Measurements from ENCODE around the gene CNTNAP2. TPM values are rescaled to one million over a fixed set of nuclear protein-coding genes. Genes with fewer than 3 reads are reported as not detected.

Gene CNTNAP2
- total RNA-seq, 2 experiments from 2014 or later, result not detected

GRCh38 chr7:147833970-147834369 is 1717.4 kb downstream of the CNTNAP2 start:
- Mint-ChIP-seq H3K27me3 (no peaks in the 10 kb centered on the region), H3K4me1 (no peaks in the 10 kb centered on the region), H3K9me3 (peaks cover 15% of the 10 kb centered on the region), H3K27ac (no peak overlapping the region), H3K4me3 (no peak overlapping the region), H3K36me3 (no peaks in the 10 kb centered on the region)
- POLR2A ChIA-PET, result no interaction called here
- no peak for ATAC-seq (ENCODE audit: low read depth)
- DNase-seq, result no peak

GRCh38 chr7:147852833-147853232 is 1736.2 kb downstream of the CNTNAP2 start:
- Mint-ChIP-seq H3K36me3 (no peaks in the 10 kb centered on the region), H3K4me1 (no peaks in the 10 kb centered on the region)

GRCh38 chr7:147857152-147858140 is 1740.8 kb downstream of the CNTNAP2 start:
- H3K4me3 Mint-ChIP-seq, result no peak overlapping the region
- no peak overlapping the region for H3K27ac Mint-ChIP-seq
- no peaks in the 10 kb centered on the region for H3K27me3 Mint-ChIP-seq
- H3K4me1 Mint-ChIP-seq, result no peaks in the 10 kb centered on the region
- POLR2A ChIA-PET, result no interaction called here
- no peaks in the 10 kb centered on the region for H3K36me3 Mint-ChIP-seq
- peaks cover 3% of the 10 kb centered on the region for H3K9me3 Mint-ChIP-seq
- ATAC-seq (ENCODE audit: low read depth), result no peak
- DNase-seq, result no peak

More at GRCh38 chr7:147852833-147853232, 1736.2 kb downstream of the CNTNAP2 start:
- Mint-ChIP-seq H3K27me3 (no peaks in the 10 kb centered on the region), H3K27ac (no peak overlapping the region), H3K4me3 (no peak overlapping the region), H3K9me3 (peaks cover 2% of the 10 kb centered on the region)
- no peak for DNase-seq
- no peak for ATAC-seq (ENCODE audit: low read depth)
- POLR2A ChIA-PET, result no interaction called here

GRCh38 chr7:147858421-147858820 is 1741.8 kb downstream of the CNTNAP2 start:
- Mint-ChIP-seq H3K27ac (no peak overlapping the region), H3K27me3 (no peaks in the 10 kb centered on the region), H3K36me3 (no peaks in the 10 kb centered on the region), H3K9me3 (peaks cover 6% of the 10 kb centered on the region), H3K4me3 (no peak overlapping the region), H3K4me1 (no peaks in the 10 kb centered on the region)
- ATAC-seq (ENCODE audit: low read depth), result no peak
- DNase-seq, result no peak
- POLR2A ChIA-PET, result no interaction called here

GRCh38 chr7:147859033-147859432 is 1742.4 kb downstream of the CNTNAP2 start:
- no peaks in the 10 kb centered on the region for H3K27me3 Mint-ChIP-seq
- POLR2A ChIA-PET, result no interaction called here
- H3K4me3 Mint-ChIP-seq, result no peak overlapping the region

GRCh38 chr7:147859486-147859885 is 1742.9 kb downstream of the CNTNAP2 start:
- H3K27me3 Mint-ChIP-seq, result no peaks in the 10 kb centered on the region
- peaks cover 6% of the 10 kb centered on the region for H3K9me3 Mint-ChIP-seq
- no peak overlapping the region for H3K4me3 Mint-ChIP-seq
- ATAC-seq (ENCODE audit: low read depth) (no peak), DNase-seq (no peak)
- POLR2A ChIA-PET, result no interaction called here
- H3K4me1 Mint-ChIP-seq, result no peaks in the 10 kb centered on the region
- no peaks in the 10 kb centered on the region for H3K36me3 Mint-ChIP-seq
- no peak overlapping the region for H3K27ac Mint-ChIP-seq

More at GRCh38 chr7:147859033-147859432, 1742.4 kb downstream of the CNTNAP2 start:
- Mint-ChIP-seq H3K36me3 (no peaks in the 10 kb centered on the region), H3K9me3 (peaks cover 6% of the 10 kb centered on the region), H3K27ac (no peak overlapping the region), H3K4me1 (no peaks in the 10 kb centered on the region)
- DNase-seq, result no peak
- no peak for ATAC-seq (ENCODE audit: low read depth)

- no peak overlapping the region for H3K4me3 Mint-ChIP-seq
Measured at GRCh38 chr7:147861058-147861716, 1744.6 kb downstream of the CNTNAP2 start.

GRCh38 chr7:147861945-147862344 is 1745.3 kb downstream of the CNTNAP2 start:
- DNase-seq (no peak), ATAC-seq (ENCODE audit: low read depth) (no peak)
- Mint-ChIP-seq H3K27ac (no peak overlapping the region), H3K36me3 (no peaks in the 10 kb centered on the region), H3K4me3 (no peak overlapping the region), H3K4me1 (no peaks in the 10 kb centered on the region), H3K27me3 (no peaks in the 10 kb centered on the region), H3K9me3 (peaks cover 13% of the 10 kb centered on the region)
- POLR2A ChIA-PET, result no interaction called here

More at GRCh38 chr7:147861058-147861716, 1744.6 kb downstream of the CNTNAP2 start:
- no peak overlapping the region for H3K27ac Mint-ChIP-seq
- ATAC-seq (ENCODE audit: low read depth), result no peak
- H3K36me3 Mint-ChIP-seq, result no peaks in the 10 kb centered on the region
- no peak for DNase-seq
- peaks cover 9% of the 10 kb centered on the region for H3K9me3 Mint-ChIP-seq
- H3K4me1 Mint-ChIP-seq, result no peaks in the 10 kb centered on the region
- no peaks in the 10 kb centered on the region for H3K27me3 Mint-ChIP-seq
- POLR2A ChIA-PET, result no interaction called here

- Mint-ChIP-seq H3K9me3 (peaks cover 10% of the 10 kb centered on the region), H3K27me3 (no peaks in the 10 kb centered on the region), H3K4me1 (no peaks in the 10 kb centered on the region), H3K27ac (no peak overlapping the region), H3K36me3 (no peaks in the 10 kb centered on the region), H3K4me3 (no peak overlapping the region)
- ATAC-seq (ENCODE audit: low read depth), result no peak
- POLR2A ChIA-PET, result no interaction called here
- no peak for DNase-seq
Measured at GRCh38 chr7:147869456-147869855, 1752.9 kb downstream of the CNTNAP2 start.

- POLR2A ChIA-PET, result no interaction called here
- Mint-ChIP-seq H3K27me3 (no peaks in the 10 kb centered on the region), H3K9me3 (no peaks in the 10 kb centered on the region), H3K36me3 (no peaks in the 10 kb centered on the region), H3K4me1 (no peaks in the 10 kb centered on the region), H3K27ac (no peak overlapping the region), H3K4me3 (no peak overlapping the region)
- DNase-seq (no peak), ATAC-seq (ENCODE audit: low read depth) (no peak)
Measured at GRCh38 chr7:147878912-147879661, 1762.5 kb downstream of the CNTNAP2 start.

GRCh38 chr7:147885869-147886268 is 1769.3 kb downstream of the CNTNAP2 start:
- ATAC-seq (ENCODE audit: low read depth) (no peak), DNase-seq (no peak)
- no peaks in the 10 kb centered on the region for H3K4me1 Mint-ChIP-seq
- H3K27ac Mint-ChIP-seq, result no peak overlapping the region
- no peaks in the 10 kb centered on the region for H3K36me3 Mint-ChIP-seq
- POLR2A ChIA-PET, result no interaction called here
- H3K9me3 Mint-ChIP-seq, result no peaks in the 10 kb centered on the region
- H3K4me3 Mint-ChIP-seq, result no peak overlapping the region
- no peaks in the 10 kb centered on the region for H3K27me3 Mint-ChIP-seq

GRCh38 chr7:147894271-147894670 is 1777.7 kb downstream of the CNTNAP2 start:
- H3K9me3 Mint-ChIP-seq, result no peaks in the 10 kb centered on the region
- no peaks in the 10 kb centered on the region for H3K36me3 Mint-ChIP-seq
- POLR2A ChIA-PET, result no interaction called here
- no peak for DNase-seq
- H3K27me3 Mint-ChIP-seq, result no peaks in the 10 kb centered on the region
- H3K4me1 Mint-ChIP-seq, result no peaks in the 10 kb centered on the region
- no peak for ATAC-seq (ENCODE audit: low read depth)
- H3K4me3 Mint-ChIP-seq, result no peak overlapping the region
- H3K27ac Mint-ChIP-seq, result no peak overlapping the region

GRCh38 chr7:147896121-147896520 is 1779.5 kb downstream of the CNTNAP2 start:
- Mint-ChIP-seq H3K4me1 (no peaks in the 10 kb centered on the region), H3K27ac (no peak overlapping the region), H3K9me3 (no peaks in the 10 kb centered on the region), H3K27me3 (no peaks in the 10 kb centered on the region), H3K4me3 (no peak overlapping the region), H3K36me3 (no peaks in the 10 kb centered on the region)
- POLR2A ChIA-PET, result no interaction called here
- ATAC-seq (ENCODE audit: low read depth) (no peak), DNase-seq (no peak)
